WTC11 (cell line): ENCODE measurements around the gene KCTD16. TPM values are rescaled to one million over a fixed set of nuclear protein-coding genes. Genes with fewer than 3 reads are reported as not detected.

Experiments
- ATAC-seq: fragments of 200-7000 bp; cut with Tn5 transposase; 2 replicates; pipeline ENCODE4 v1.10.0; 2021; ENCODE audit warnings: mild to moderate bottlenecking, moderate library complexity
- CTCF ChIA-PET: fragments of 300-600 bp; sonication (Branson Sonifier 250); formaldehyde crosslinking; loops from one replicate; lab custom pipeline; 2021; ENCODE audit warnings: antibody characterized with exemption; lab: Charles Lee
- POLR2A ChIA-PET: fragments of 350-600 bp; sonication (Branson Sonifier 250); formaldehyde crosslinking; loops from one replicate; lab custom pipeline; 2021; ENCODE audit warnings: antibody characterized with exemption; lab: Charles Lee
- DNase-seq: peaks from one replicate; pipeline ENCODE4 v3.0.0; 2021; ENCODE audit warnings: low spot score
- H3K27ac Mint-ChIP-seq: 2 replicates; pipeline ENCODE4 v1.8.0; 2021; ENCODE audit warnings: mixed read lengths
- H3K27me3 Mint-ChIP-seq: 2 replicates; pipeline ENCODE4 v1.8.0; 2021; ENCODE audit warnings: low read depth, mild to moderate bottlenecking, moderate library complexity, mixed read lengths
- H3K36me3 Mint-ChIP-seq: 2 replicates; pipeline ENCODE4 v1.8.0; 2021; ENCODE audit warnings: mixed read lengths
- H3K4me1 Mint-ChIP-seq: 2 replicates; pipeline ENCODE4 v1.8.0; 2022; ENCODE audit warnings: mixed read lengths
- H3K4me3 Mint-ChIP-seq: 2 replicates; pipeline ENCODE4 v1.8.0; 2021; ENCODE audit warnings: mild to moderate bottlenecking, moderate library complexity, mixed read lengths
- H3K9me3 Mint-ChIP-seq: 2 replicates; pipeline ENCODE4 v1.8.0; 2021; ENCODE audit warnings: mixed read lengths
- ATF6 ChIP-seq: sonication (generic); formaldehyde crosslinking; IDR thresholded peaks from 2 replicates; pipeline ENCODE4 v1.8.1; 2023; ENCODE audit warnings: mild to moderate bottlenecking, missing genetic modification reagents
- CBFB ChIP-seq: sonication (generic); formaldehyde crosslinking; IDR thresholded peaks from 2 replicates; pipeline ENCODE4 v1.8.1; 2022; ENCODE audit warnings: mild to moderate bottlenecking, low read depth, missing genetic modification reagents
- E2F4 ChIP-seq: sonication (generic); formaldehyde crosslinking; IDR thresholded peaks from 2 replicates; pipeline ENCODE4 v1.8.1; 2022; ENCODE audit warnings: low read depth, mild to moderate bottlenecking, moderate library complexity, missing genetic modification reagents, borderline replicate concordance
- ESRRA ChIP-seq: sonication (generic); formaldehyde crosslinking; IDR thresholded peaks from 2 replicates; pipeline ENCODE4 v1.8.1; 2022; ENCODE audit warnings: mild to moderate bottlenecking, missing genetic modification reagents, borderline replicate concordance
- KAT7 ChIP-seq: sonication (generic); formaldehyde crosslinking; IDR thresholded peaks from 2 replicates; pipeline ENCODE4 v1.8.1; 2023; ENCODE audit warnings: missing genetic modification reagents, mild to moderate bottlenecking, borderline replicate concordance
- MYBL2 ChIP-seq: sonication (generic); formaldehyde crosslinking; IDR thresholded peaks from 2 replicates; pipeline ENCODE4 v1.8.1; 2023; ENCODE audit warnings: mild to moderate bottlenecking, moderate library complexity, missing genetic modification reagents
- NR1H2 ChIP-seq: sonication (generic); formaldehyde crosslinking; IDR thresholded peaks from 2 replicates; pipeline ENCODE4 v1.9.0; 2021; ENCODE audit warnings: mild to moderate bottlenecking, moderate library complexity, missing genetic modification reagents
- NR3C1 ChIP-seq: sonication (generic); formaldehyde crosslinking; conservative IDR thresholded peaks from 2 replicates; pipeline ENCODE4 v1.8.1; 2023; ENCODE audit warnings: low read depth, mild to moderate bottlenecking, missing genetic modification reagents
- OVOL2 ChIP-seq: fragments of 250-450 bp; sonication (Bioruptor Pico); IDR thresholded peaks from 2 replicates; pipeline ENCODE4 v1.9.0; 2021; ENCODE audit warnings: mild to moderate bottlenecking, borderline replicate concordance
- RORB ChIP-seq: fragments of 250-450 bp; sonication (Bioruptor Pico); IDR thresholded peaks from 2 replicates; pipeline ENCODE4 v1.9.0; 2021; ENCODE audit warnings: mild to moderate bottlenecking
- SMAD3 ChIP-seq: sonication (generic); formaldehyde crosslinking; IDR thresholded peaks from 2 replicates; pipeline ENCODE4 v1.8.0; 2022; ENCODE audit warnings: missing genetic modification reagents, mild to moderate bottlenecking, borderline replicate concordance
- USF2 ChIP-seq: sonication (generic); formaldehyde crosslinking; IDR thresholded peaks from 2 replicates; pipeline ENCODE4 v1.8.1; 2023; ENCODE audit warnings: mild to moderate bottlenecking, missing genetic modification reagents, moderate library complexity
- ZBTB43 ChIP-seq: sonication (generic); formaldehyde crosslinking; IDR thresholded peaks from 2 replicates; pipeline ENCODE4 v1.8.1; 2023; ENCODE audit warnings: mild to moderate bottlenecking, missing genetic modification reagents
- ZNF219 ChIP-seq: sonication (generic); formaldehyde crosslinking; IDR thresholded peaks from 2 replicates; pipeline ENCODE4 v1.8.0; 2023; ENCODE audit warnings: missing genetic modification reagents, mild to moderate bottlenecking, borderline replicate concordance
- ZNF263 ChIP-seq: sonication (generic); formaldehyde crosslinking; IDR thresholded peaks from 2 replicates; pipeline ENCODE4 v1.8.1; 2022; ENCODE audit warnings: low read depth, mild to moderate bottlenecking, moderate library complexity, missing genetic modification reagents
- ZNF396 ChIP-seq: fragments of 250-450 bp; sonication (Bioruptor Pico); IDR thresholded peaks from 2 replicates; pipeline ENCODE4 v1.8.0; 2021; ENCODE audit warnings: mild to moderate bottlenecking, moderate library complexity, borderline replicate concordance
- total RNA-seq: library from RNA; stranded (reverse); gene quantifications from 3 replicates; pipeline ENCODE4 v1.2.3, GENCODE V29; 2021
- TF ChIP-seq, protein P1 (sequence below): fragments of 250-450 bp; sonication (Bioruptor Pico); conservative IDR thresholded peaks from 2 replicates; pipeline ENCODE4 v1.9.0; 2021; ENCODE audit warnings: mild to moderate bottlenecking
- TF ChIP-seq, protein P2 (sequence below): sonication (generic); formaldehyde crosslinking; conservative IDR thresholded peaks from 2 replicates; pipeline ENCODE4 v1.8.1; 2023; ENCODE audit warnings: mild to moderate bottlenecking, low read depth, missing genetic modification reagents, moderate library complexity
- TF ChIP-seq, protein P3 (sequence below): sonication (generic); formaldehyde crosslinking; IDR thresholded peaks from 2 replicates; pipeline ENCODE4 v1.8.1; 2022; ENCODE audit warnings: mild to moderate bottlenecking, moderate library complexity, missing genetic modification reagents
- TF ChIP-seq, protein P4 (sequence below): sonication (generic); formaldehyde crosslinking; IDR thresholded peaks from 2 replicates; pipeline ENCODE4 v1.8.1; 2022; ENCODE audit warnings: mild to moderate bottlenecking, missing genetic modification reagents, moderate library complexity, borderline replicate concordance

The KCTD16 gene
- total RNA-seq, 1 experiment from 2014 or later, result 0.20 TPM

DNA sequence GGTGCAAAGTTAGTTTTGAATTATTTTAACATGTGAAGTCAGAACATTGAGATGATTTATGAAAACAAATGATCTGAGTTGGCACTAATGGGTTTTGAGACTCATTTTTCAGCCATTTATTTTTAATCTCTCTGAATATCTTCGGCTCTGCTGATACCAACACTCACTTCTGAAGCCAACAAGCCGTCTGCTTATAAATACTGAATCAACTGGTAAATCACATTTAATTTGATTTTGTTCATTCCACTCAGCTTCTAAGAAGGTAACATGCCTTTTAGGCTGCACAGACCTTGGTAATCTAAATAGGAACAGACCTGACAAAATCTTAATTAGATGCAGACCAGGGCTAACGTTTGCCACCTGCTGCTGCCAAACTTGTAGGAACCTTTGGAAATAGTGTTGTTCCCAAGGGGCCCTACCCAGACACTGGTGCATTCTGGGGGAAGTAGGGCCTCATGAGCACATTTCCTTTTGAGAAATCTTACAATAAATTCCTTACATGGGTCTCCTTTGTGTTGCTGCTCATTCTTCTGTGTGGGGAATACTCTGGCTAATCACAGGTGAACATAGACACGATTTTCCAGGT lies 182.2 kb downstream of the KCTD16 start:
- POLR2A ChIA-PET, result no interaction called here
- ATAC-seq, result no peak

More for the DNA sequence above, 182.2 kb downstream of the KCTD16 start:
- TF ChIP-seq, protein P1, sequence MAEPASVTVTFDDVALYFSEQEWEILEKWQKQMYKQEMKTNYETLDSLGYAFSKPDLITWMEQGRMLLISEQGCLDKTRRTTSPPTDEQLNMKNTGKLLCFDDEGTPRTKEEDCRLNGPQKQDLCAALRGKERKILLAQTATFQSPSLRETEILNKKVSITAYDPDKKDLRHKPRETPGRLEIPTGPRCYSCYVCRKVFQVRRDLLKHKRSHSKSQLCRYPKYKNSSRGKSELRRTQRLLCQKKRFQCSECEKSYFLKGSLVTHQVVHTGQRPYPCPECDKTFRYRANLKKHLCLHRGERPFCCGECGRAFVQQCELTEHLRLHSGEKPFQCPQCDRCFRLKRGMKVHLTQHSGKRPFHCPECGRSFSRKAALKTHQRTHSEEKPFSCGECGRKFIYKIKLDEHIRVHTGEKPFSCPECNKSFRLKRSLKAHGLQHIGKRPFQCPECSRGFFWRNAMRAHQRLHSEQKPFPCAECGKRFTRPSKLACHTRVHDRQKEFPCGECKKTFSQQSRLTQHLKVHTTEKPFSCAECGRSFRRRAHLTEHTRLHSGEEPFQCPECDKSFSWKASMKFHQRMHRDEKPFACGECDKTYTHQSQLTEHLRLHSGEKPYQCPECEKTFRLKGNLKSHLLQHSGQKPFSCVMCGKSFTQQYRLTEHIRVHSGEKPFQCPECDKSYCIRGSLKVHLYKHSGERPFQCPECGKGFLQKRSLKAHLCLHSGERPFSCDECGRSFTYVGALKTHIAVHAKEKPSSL, result no peak
- TF ChIP-seq ZNF396 (CRISPR knock-in tag) (no peak), SMAD3 (CRISPR knock-in tag) (no peak), ATF6 (CRISPR knock-in tag) (no peak), OVOL2 (CRISPR knock-in tag) (no peak), E2F4 (no peak), KAT7 (CRISPR knock-in tag) (no peak), NR3C1 (CRISPR knock-in tag) (no peak), ZBTB43 (CRISPR knock-in tag) (no peak), ESRRA (CRISPR knock-in tag) (no peak), RORB (CRISPR knock-in tag) (no peak), MYBL2 (CRISPR knock-in tag) (no peak), USF2 (CRISPR knock-in tag) (no peak), CBFB (no peak), NR1H2 (CRISPR knock-in tag) (no peak), ZNF219 (CRISPR knock-in tag) (no peak), ZNF263 (no peak)
- TF ChIP-seq, protein P2, sequence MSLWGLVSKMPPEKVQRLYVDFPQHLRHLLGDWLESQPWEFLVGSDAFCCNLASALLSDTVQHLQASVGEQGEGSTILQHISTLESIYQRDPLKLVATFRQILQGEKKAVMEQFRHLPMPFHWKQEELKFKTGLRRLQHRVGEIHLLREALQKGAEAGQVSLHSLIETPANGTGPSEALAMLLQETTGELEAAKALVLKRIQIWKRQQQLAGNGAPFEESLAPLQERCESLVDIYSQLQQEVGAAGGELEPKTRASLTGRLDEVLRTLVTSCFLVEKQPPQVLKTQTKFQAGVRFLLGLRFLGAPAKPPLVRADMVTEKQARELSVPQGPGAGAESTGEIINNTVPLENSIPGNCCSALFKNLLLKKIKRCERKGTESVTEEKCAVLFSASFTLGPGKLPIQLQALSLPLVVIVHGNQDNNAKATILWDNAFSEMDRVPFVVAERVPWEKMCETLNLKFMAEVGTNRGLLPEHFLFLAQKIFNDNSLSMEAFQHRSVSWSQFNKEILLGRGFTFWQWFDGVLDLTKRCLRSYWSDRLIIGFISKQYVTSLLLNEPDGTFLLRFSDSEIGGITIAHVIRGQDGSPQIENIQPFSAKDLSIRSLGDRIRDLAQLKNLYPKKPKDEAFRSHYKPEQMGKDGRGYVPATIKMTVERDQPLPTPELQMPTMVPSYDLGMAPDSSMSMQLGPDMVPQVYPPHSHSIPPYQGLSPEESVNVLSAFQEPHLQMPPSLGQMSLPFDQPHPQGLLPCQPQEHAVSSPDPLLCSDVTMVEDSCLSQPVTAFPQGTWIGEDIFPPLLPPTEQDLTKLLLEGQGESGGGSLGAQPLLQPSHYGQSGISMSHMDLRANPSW (CRISPR knock-in tag), result no peak
- TF ChIP-seq, protein P3, sequence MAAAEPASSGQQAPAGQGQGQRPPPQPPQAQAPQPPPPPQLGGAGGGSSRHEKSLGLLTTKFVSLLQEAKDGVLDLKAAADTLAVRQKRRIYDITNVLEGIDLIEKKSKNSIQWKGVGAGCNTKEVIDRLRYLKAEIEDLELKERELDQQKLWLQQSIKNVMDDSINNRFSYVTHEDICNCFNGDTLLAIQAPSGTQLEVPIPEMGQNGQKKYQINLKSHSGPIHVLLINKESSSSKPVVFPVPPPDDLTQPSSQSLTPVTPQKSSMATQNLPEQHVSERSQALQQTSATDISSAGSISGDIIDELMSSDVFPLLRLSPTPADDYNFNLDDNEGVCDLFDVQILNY (CRISPR knock-in tag), result no peak
- TF ChIP-seq, protein P4, sequence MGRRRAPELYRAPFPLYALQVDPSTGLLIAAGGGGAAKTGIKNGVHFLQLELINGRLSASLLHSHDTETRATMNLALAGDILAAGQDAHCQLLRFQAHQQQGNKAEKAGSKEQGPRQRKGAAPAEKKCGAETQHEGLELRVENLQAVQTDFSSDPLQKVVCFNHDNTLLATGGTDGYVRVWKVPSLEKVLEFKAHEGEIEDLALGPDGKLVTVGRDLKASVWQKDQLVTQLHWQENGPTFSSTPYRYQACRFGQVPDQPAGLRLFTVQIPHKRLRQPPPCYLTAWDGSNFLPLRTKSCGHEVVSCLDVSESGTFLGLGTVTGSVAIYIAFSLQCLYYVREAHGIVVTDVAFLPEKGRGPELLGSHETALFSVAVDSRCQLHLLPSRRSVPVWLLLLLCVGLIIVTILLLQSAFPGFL (CRISPR knock-in tag), result no peak
- Mint-ChIP-seq H3K27ac (no peak overlapping the region), H3K27me3 (peaks cover 98% of the 10 kb centered on the region), H3K36me3 (no peaks in the 10 kb centered on the region), H3K4me1 (peaks cover 26% of the 10 kb centered on the region), H3K9me3 (no peaks in the 10 kb centered on the region), H3K4me3 (no peak overlapping the region)
- no peak for DNase-seq
- CTCF ChIA-PET, result no interaction called here
